Measurements from ENCODE around the gene CPSF6. TPM values are rescaled to one million over a fixed set of nuclear protein-coding genes. Genes with fewer than 3 reads are reported as not detected.

Gene CPSF6
- polyA plus RNA-seq, 1 donor (not counting 4 experiments of a cell fraction or from before 2014, with no cell fraction given): 59.5 TPM

DNA sequence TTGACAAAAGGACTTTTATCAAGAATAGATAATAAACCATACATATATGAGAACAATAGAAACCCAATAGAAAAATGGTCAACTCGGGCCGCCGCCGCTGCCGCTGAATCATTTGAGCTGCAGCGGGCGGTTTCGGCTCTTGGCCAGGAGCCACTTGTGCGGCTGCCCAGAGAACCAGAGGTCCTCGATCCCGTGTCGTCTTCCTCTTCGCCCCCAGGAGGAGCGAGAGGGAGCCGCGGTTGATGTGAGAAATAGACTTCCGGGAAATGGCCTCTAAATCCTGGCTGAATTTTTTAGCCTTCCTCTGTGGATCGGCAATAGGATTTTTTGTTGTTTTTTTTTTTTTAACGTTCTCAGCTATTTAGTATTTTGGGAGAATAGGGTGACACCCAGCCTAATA, 44.8 kb downstream of the CPSF6 start:
- no peak for DNase-seq (ENCODE audit: low read depth, low spot score)
- no peak overlapping the region for H2AFZ ChIP-seq (ENCODE audit: control insufficient read depth, low read length)

DNA sequence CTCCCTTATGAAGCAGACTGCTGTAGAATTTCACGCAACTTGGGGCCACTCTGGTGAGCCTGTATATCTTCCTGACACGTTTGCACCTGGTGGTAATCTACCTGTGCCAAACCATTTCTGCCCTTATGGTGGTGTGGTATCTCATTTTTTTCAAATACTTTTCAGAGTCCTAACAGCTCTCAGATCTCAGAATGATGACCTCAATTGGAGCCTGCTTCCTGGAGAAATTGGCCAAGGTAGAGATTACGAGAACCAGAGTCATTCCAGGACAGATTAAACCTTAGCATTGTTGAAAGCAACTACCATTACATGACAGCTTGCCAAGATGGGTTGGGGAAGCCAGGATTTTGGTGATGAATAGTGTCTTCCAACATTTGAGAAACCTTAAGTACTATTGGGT, 48.2 kb downstream of the CPSF6 start:
- Histone ChIP-seq H3K79me2 (ENCODE audit: control insufficient read depth, insufficient read depth, low read length) (no peaks in the 10 kb centered on the region), H3K4me2 (ENCODE audit: control insufficient read depth, extremely low read depth, insufficient read depth, low read depth, low read length) (no peak overlapping the region), H3K27ac (ENCODE audit: control insufficient read depth, insufficient read depth, low read length) (no peak overlapping the region), H3K9ac (ENCODE audit: control insufficient read depth, extremely low read depth, insufficient read depth, low read length) (no peak overlapping the region), H3K36me3 (ENCODE audit: control insufficient read depth in 2 of 2, extremely low read depth in 1 of 2, insufficient read depth in 2 of 2, low read length in 2 of 2) (no peaks in the 10 kb centered on the region), H3K27me3 (ENCODE audit: control insufficient read depth, extremely low read depth, insufficient read depth, low read length) (peaks cover 9% of the 10 kb centered on the region), H3K4me3 (ENCODE audit: control insufficient read depth in 2 of 3, extremely low read depth in 1 of 3, insufficient read depth in 2 of 3, low read depth in 1 of 3, low read length in 3 of 3) (no peak overlapping the region), H4K20me1 (ENCODE audit: control insufficient read depth, extremely low read depth, insufficient read depth, low read length) (no peaks in the 10 kb centered on the region), H3K4me1 (ENCODE audit: control insufficient read depth, extremely low read depth, insufficient read depth, low read length) (no peaks in the 10 kb centered on the region), H3K9me3 (ENCODE audit: control insufficient read depth, low read depth, low read length) (no peaks in the 10 kb centered on the region), H2AFZ (ENCODE audit: control insufficient read depth, low read length) (no peak overlapping the region), H3K9me1 (ENCODE audit: control insufficient read depth, extremely low read depth, insufficient read depth, low read length) (no peaks in the 10 kb centered on the region)
- TF ChIP-seq CTCF (optimal IDR thresholded peaks at IDR 0.05 in 1 of 3, IDR thresholded peaks at IDR 0.05 in 1 of 3, conservative IDR thresholded peaks at IDR 0.05 in 1 of 3; ENCODE audit: extremely low read depth in 1 of 3, insufficient read depth in 2 of 3, low read length in 3 of 3) (no peak), EZH2 (IDR thresholded peaks at IDR 0.05; ENCODE audit: low read length) (no peak)
- FAIRE-seq (no peak), DNase-seq (ENCODE audit: low read depth, low spot score) (no peak)
- dilution Hi-C loops (cut with MboI; ENCODE audit: extremely low pct_ligation_motif_present, low sequenced_read_pairs): no loop called here

More for the DNA sequence above, 44.8 kb downstream of the CPSF6 start:
- no peak for FAIRE-seq
- Histone ChIP-seq H3K27ac (ENCODE audit: control insufficient read depth, insufficient read depth, low read length) (no peak overlapping the region), H3K79me2 (ENCODE audit: control insufficient read depth, insufficient read depth, low read length) (no peaks in the 10 kb centered on the region), H3K4me3 (ENCODE audit: control insufficient read depth in 2 of 3, extremely low read depth in 1 of 3, insufficient read depth in 2 of 3, low read depth in 1 of 3, low read length in 3 of 3) (peak overlapping the region in 1 of 3 experiments; percentile 40), H3K27me3 (ENCODE audit: control insufficient read depth, extremely low read depth, insufficient read depth, low read length) (peaks cover 9% of the 10 kb centered on the region), H3K9ac (ENCODE audit: control insufficient read depth, extremely low read depth, insufficient read depth, low read length) (no peak overlapping the region), H3K4me2 (ENCODE audit: control insufficient read depth, extremely low read depth, insufficient read depth, low read depth, low read length) (peak overlapping the region; percentile 59), H3K9me3 (ENCODE audit: control insufficient read depth, low read depth, low read length) (no peaks in the 10 kb centered on the region), H4K20me1 (ENCODE audit: control insufficient read depth, extremely low read depth, insufficient read depth, low read length) (no peaks in the 10 kb centered on the region), H3K36me3 (ENCODE audit: control insufficient read depth in 2 of 2, extremely low read depth in 1 of 2, insufficient read depth in 2 of 2, low read length in 2 of 2) (no peaks in the 10 kb centered on the region), H3K4me1 (ENCODE audit: control insufficient read depth, extremely low read depth, insufficient read depth, low read length) (no peaks in the 10 kb centered on the region), H3K9me1 (ENCODE audit: control insufficient read depth, extremely low read depth, insufficient read depth, low read length) (no peaks in the 10 kb centered on the region)
- dilution Hi-C loops (cut with MboI; ENCODE audit: extremely low pct_ligation_motif_present, low sequenced_read_pairs): no loop called here
- peak in 1 of 3 experiments; percentile 2 for TF ChIP-seq CTCF (optimal IDR thresholded peaks at IDR 0.05 in 1 of 3, IDR thresholded peaks at IDR 0.05 in 1 of 3, conservative IDR thresholded peaks at IDR 0.05 in 1 of 3; ENCODE audit: extremely low read depth in 1 of 3, insufficient read depth in 2 of 3, low read length in 3 of 3)
- no peak for TF ChIP-seq EZH2 (IDR thresholded peaks at IDR 0.05; ENCODE audit: low read length)

Data from keratinocyte (primary cell).